Glomerular visceral epithelial cell (primary cell): ENCODE data around the gene CAPS2.

Source experiments
- DNase-seq: peaks from one replicate; pipeline ENCODE4 v3.0.0-alpha.2; 2016; ENCODE audit errors: extremely low spot score

The CAPS2 gene

DNA sequence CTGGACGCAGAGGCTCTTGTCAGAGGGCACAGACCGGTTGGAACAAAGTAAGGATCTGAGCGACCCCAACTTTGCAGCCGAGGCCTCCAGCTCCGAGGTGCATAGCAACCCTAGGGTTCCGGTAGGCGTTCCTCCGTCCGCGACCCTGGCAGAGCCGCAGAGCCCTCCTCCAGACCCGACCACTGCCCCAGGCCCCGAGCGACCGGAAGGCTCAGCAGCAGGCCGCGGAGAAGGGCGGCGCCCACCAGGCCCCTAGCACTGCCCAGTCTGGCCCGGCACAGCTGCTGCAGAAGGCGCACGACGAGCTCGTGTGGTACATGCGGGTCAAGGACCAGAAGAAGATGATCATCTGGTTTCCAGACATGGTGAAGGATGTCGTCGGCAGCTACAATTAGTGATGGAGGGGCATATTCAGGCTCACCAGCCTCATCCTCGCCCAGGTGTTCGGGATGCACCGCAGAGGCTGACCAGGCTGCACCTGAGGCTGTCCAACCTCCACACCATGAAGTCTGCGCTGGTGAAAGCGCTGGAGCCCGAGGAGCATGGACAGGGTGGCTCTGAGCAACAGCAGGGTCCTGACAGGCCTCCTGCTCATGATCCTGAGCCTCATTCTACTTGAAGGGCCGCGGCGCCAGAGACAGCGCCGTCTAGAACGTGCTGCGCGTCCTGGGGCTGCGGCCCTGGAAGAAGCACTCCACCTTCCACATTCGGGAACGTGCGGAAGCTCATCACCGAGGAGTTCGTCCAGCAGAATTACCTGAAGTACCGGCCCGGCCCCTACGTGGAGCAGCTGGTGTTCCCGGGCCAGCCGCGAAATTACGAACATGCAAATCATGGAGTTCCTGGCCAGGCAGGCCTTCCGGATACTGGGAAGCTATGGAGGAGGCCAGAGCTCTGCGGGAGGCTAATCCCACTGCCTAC is 24.5 kb downstream of the CAPS2 start:
- DNase-seq = no peak

DNA sequence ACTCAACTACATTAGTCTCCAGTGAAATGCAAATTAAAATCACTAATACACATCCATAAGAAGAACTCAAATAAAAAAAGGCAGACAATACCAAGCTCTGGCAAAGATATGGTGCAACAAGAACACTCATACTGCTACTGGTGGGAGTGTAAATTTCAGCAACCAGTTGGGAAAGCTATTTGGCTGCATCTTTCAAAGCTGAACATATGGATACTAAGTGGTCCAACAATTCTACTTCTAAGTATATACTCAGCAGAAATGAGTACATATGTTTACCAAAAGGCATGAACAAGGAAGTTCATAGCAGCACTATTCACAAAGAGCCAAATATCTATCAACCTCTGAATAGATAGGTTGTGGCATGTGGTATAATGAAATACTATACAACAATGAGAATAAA is 27.3 kb downstream of the CAPS2 start:
- DNase-seq = no peak

DNA sequence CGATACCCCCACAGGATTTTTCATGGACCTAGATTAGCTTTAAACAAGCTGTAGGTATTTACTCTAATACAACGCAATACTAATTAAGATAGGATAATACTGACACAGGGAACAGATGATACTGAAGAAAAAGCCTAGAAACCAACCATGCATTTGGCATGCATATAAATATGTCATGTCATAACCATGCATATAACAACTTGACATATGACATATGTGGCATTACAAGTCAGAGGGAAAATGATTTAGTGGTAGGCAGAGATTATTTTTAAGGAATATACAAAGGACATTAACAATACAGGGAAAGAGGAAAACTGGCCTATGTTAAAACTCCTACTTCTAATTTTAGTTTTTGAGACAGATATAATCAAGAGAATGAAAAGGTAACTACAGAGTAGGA is 27.9 kb downstream of the CAPS2 start:
- DNase-seq = no peak

DNA sequence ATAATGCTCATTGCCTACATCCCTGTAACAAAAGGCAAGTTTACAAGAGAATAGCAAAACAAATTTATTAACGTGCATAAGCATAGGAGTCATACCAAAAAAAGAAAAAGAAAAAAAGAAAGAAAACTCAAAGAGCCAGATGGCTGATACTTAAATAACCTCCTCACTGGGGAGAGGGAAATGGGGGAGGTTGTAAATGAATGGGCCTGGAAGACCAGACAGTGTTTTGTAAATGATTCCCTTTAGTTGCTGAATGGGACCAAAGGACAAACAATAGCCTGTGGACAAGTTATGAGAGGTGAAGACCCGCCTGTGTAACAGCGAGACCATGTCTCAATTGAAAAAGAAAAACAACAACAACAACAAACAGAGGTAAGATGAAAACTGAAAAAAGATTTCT is 35.3 kb downstream of the CAPS2 start:
- DNase-seq = no peak

DNA sequence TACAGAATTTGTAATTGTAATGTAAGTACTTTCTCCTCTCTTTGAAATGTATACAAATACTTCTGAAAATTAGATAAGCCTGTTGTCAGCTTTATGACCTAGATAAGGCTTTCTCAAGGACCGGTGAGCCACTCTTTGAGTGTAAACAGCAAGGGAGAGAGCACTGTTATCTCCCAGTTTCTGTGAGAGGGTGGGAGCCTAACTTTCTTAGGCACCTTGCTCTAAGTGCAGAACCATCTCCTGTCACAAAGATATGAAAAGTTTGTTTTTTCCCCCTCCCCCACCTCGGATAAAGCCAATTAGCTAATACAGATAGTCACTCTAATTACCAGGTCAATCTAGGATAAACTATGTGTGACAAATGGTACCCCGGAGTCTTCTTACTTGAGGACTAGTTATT is 35.8 kb downstream of the CAPS2 start:
- DNase-seq = no peak

DNA sequence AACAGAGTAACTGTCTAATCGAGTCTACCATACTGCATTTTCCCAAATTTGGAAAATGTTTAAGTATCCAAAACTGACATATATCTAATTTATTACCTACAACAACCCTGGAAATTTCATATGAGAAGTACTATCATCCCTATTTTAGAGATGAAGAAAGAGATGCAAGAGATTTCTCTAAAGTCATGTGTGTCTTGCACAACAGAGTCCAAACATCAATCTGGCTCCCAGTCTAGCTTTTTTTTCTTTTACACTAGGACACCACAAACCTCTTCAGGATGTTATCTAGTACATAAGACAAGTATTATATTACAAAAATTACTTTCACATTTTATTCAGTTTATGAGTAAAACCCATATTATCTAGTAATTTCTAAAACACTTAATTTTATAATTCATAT is 39.1 kb downstream of the CAPS2 start:
- no peak for DNase-seq

DNA sequence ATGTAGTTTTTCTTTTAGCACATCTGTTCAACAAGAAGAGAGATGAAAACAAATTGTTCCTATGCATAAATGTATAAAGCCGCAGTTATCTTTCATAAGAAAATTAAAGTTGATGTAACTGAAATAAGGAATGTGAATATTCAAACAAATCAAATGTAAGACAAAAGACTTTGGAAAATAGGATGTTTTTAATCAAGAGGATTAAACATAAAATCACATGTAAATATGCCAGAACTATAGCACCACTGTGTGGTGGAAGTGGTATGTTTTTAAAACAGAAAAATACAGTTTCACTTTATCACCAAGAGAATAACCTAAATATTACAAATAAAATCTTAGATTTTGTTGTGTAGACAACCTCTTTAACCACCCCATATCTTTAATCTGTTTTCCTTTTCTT is 40.4 kb downstream of the CAPS2 start:
- peak; percentile 13 for DNase-seq

DNA sequence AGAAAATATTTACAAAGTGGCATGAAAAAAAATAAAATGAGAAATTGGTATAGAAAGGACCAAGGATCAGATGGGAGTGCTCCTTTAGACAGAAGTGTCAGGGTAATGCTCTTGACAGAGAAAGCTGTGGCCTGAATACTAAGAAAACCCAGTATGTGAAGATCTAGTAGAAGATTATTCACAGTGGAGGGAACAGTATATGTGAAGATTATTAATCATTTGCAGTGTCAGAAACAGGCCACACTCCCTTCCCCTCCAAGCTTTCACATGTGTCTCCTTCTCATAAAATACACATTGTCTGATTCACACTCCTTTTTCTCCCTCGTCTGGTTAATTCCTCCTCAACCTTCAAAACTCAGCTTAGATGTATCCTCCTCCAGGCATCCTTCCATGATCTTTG is 41.3 kb downstream of the CAPS2 start:
- DNase-seq = no peak

DNA sequence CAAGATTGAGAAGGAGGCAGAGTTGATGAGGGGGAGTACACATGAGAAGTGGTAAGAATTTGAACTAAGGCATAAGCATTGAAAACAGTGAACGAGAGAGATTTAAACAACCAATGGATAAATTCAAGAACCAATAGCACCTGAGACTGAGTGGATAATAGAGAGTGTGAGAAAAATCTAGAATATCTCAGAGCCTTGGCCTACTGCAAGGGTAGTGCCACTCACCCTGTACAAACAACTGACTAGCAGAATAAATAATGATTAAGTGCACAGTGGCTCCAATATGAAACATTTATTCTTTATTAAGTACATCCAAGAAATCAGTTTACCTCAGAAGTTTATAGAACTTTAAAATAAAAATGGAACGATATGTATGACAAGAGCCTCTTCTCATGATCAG is 54.4 kb downstream of the CAPS2 start:
- no peak for DNase-seq

DNA sequence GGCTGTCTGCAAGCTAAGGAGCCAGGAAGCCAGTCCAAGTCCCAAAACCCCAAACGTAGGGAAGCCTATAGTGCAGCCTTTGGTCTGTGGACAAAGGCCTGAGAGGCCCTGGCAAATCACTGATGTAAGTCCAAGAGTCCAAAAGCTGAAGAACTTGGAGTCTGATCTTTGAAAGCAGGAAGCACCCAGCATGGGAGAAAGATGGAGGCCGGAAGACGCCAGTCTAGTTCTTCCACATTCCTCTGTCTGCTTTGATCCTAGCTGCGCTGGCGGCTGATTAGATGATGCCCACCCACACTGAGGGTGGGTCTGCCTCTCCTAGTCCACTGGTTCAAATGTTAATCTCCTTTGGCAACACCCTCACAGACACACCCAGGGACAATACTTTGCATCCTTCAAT is 58.5 kb downstream of the CAPS2 start:
- no peak for DNase-seq

DNA sequence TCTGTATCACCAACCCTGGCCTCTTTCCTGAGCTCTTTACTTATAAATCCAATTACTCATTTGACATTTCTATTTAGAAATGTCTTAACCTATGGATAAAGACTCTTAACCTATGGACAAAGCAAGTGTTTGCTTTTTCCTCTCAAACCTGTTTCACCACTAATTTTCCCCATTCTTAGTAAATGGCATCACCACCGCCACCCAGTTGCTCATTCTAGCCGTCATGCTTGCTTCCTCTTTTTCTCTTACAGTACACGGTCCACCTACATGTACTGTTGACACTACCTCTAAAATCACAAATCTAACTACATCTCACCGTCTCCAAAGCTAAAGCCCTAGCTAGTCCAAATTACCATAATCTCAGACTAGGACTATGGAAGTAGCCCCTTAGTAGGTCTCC is 60.0 kb downstream of the CAPS2 start:
- DNase-seq = no peak

DNA sequence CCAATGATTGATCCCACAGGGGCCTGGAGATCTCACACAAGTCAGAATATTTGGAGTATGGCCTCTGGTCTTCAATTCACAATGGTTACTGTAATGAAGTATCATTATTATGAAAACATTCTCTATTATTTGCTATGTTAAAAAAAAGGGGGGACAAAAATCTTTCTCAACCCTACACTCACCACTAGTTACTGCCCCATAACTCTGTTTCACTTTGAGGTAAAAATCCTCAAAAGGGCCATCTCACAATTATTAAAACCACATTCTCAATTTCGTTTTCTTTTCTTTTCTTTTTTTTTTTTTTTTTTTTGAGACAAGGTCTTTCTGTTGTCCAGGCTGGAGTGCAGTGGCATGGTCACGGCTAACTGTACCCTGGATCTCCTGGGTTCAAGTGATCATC is 60.9 kb downstream of the CAPS2 start:
- DNase-seq = no peak

DNA sequence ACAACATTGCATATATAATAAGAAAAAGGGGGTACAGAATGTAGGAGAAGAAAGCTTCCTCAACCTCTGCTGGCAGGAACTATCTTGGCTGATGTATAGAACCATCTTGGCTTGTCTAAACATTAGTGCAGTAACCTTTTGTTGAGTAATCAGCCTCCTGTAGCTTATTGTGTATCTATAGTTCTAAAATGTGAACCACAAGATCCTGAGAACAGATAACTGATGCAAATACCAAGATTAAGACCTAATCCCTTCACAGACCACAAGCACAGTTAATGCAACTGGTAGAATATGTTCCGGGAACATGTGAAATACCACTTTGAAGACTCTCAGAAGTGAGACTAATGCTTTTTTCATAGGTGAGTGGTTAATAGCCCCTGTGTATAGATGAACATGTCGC is 69.8 kb downstream of the CAPS2 start:
- no peak for DNase-seq

DNA sequence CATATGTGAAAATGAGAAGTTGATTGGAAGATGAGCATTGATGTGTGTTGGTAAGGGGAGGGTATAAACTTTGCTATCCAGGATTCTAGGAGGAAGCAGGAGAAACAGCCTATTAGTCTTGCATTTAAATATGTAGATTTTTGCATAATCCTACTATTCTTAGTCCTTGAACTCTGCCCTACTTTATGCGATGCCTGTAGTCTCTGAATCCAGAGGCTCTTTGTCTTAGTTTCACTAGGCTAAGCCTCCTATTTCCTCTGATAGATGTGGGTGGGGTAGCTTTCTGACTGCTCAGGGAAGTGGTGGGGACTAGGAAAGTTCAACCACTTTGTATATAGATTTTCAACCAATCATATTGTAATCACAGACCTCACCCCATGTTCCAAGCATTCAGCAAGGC is 71.0 kb downstream of the CAPS2 start:
- no peak for DNase-seq

DNA sequence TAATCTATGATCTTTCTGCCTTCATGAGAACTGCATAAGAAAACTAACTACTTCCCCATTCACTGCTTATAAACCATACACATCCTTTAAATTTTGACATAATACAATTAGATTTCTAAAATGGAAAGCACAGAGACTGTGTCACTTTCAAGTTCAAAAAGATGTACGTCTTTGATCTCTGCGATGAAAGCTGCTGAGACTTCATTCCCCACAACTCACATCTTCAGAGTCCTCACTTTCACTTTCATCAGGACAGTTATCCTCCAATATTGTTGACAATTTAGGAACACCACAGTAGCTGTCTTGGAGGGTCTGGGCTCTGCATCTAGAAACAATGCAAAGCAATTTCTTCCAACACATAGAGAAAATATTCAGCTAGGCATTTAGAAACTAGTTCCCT is 72.6 kb downstream of the CAPS2 start:
- DNase-seq = no peak

DNA sequence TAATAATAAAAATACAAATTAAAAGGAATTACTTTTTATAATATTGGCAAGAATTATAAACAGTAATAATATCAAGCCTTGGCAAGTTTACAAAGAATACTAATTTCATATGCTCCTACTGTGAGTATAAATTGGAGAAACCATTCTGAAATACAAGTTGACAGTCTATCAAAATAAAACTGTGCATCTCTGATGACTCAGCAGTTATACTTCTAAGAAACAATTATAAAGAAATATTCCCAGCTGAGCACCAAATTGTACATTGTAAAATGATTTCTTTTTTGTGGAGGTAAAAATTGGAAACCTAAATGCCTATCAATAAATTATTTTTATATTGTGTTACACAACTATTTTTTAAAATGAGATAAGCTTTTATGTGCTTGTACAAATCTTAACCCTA is 85.0 kb downstream of the CAPS2 start:
- DNase-seq = no peak

DNA sequence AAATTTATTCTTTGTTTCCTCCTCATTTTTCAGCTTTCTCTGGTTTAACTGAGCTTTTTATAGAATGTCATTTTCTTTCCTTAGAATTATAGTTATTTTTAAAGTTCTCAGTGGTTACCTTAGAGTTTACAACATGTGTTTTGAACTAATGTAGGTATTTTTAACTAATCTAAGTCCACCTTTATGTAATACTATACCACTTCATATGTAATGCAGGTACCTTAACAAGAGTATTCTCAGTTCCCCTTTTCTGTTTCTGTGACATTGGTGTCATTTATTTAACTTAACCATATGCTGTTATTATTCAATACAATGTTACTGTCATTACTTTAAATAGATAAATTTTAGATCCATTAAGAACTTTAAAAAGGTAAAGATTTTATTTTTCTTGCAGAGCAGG is 90.1 kb downstream of the CAPS2 start:
- no peak for DNase-seq

DNA sequence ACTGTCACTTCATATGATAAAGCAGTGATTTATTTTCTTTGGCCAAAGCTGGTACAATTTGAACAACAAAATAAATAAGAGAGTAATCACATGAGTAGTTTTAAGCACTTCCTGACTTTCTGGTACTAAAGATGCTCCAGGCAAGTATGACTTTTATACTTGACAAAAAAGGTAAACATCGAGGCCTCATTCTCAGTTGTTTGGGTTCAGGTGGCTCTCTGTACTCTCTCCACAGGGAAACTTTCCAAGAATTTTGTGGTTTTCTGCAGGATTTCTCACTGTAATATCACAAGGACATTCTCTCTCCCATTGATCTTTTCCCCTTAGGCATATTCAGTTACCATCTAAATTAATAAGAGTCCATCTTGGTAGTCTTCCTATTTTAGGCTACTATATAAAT is 93.9 kb downstream of the CAPS2 start:
- DNase-seq = no peak

DNA sequence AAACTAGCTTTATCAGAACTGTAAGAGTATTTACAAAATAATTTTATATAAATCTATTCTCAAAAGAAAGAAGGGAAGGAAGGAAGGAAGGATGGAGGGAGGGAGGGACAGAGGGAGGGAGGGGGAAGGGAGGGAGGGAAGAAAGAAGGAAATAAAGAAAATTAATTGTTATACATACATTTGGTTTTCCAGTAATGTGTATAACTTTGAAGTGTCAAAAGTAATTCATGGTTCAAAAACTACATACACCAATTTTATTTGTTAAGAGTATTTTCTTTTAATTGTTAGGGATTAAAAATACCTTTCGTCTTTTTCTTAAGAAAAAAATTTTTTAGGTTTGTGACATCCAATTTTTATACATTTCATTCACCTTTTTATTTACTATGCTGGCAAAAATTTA is 103.0 kb downstream of the CAPS2 start:
- no peak for DNase-seq
